Activated CD4-positive, alpha-beta T cell treated with anti-CD3 and anti-CD28 coated beads, Interleukin-2, amount 50 U/mL, for 16 hours (primary cell): ENCODE results near the gene INIP.
"Not testable (repeated sequence)": the region's sequence is repeated elsewhere in the genome, so short reads cannot be mapped to it uniquely, and the experiment has no call there.

Experiments
- DNase-seq: peaks from one replicate; pipeline ENCODE4 v3.0.0-alpha.2; 2020

Gene INIP

GRCh38 chr9:112734892-112735291 lies 17.0 kb upstream of the INIP start:
- DNase-seq = no peak

GRCh38 chr9:112731971-112732370 lies 14.1 kb upstream of the INIP start:
- no peak for DNase-seq

- no peak for DNase-seq
Observed at GRCh38 chr9:112728401-112728800, 10.5 kb upstream of the INIP start.

GRCh38 chr9:112726428-112726827 lies 8.5 kb upstream of the INIP start:
- no peak for DNase-seq

GRCh38 chr9:112725961-112726360 lies 8.0 kb upstream of the INIP start:
- no peak for DNase-seq

- DNase-seq = not testable (repeated sequence)
Observed at GRCh38 chr9:112722749-112723148, 4.8 kb upstream of the INIP start.

GRCh38 chr9:112720113-112720780 lies 2.3 kb upstream of the INIP start:
- DNase-seq = no peak

- DNase-seq = peak; percentile 9
Observed at GRCh38 chr9:112719696-112720095, 1.8 kb upstream of the INIP start.

GRCh38 chr9:112719241-112719691 lies 1.3 kb upstream of the INIP start:
- DNase-seq = peak; percentile 45

GRCh38 chr9:112712678-112713077 lies 5.2 kb downstream of the INIP start:
- no peak for DNase-seq

- DNase-seq = no peak
Observed at GRCh38 chr9:112711050-112711689, 6.7 kb downstream of the INIP start.

- DNase-seq = no peak
Observed at GRCh38 chr9:112705768-112706427, 12.0 kb downstream of the INIP start.

- DNase-seq = no peak
Observed at GRCh38 chr9:112703304-112703703, 14.6 kb downstream of the INIP start.

- DNase-seq = no peak
Observed at GRCh38 chr9:112700085-112700484, 17.8 kb downstream of the INIP start.

- DNase-seq = no peak
Observed at GRCh38 chr9:112699230-112699629, 18.7 kb downstream of the INIP start.

GRCh38 chr9:112696461-112696860 lies 21.5 kb downstream of the INIP start:
- DNase-seq = no peak

- DNase-seq = no peak
Observed at GRCh38 chr9:112694706-112695555, 23.0 kb downstream of the INIP start.

GRCh38 chr9:112689161-112689740 lies 28.7 kb downstream of the INIP start:
- no peak for DNase-seq

GRCh38 chr9:112680731-112681402 lies 37.0 kb downstream of the INIP start:
- DNase-seq = no peak

- no peak for DNase-seq
Observed at GRCh38 chr9:112677040-112677439, 40.9 kb downstream of the INIP start.

- not testable (repeated sequence) for DNase-seq
Observed at GRCh38 chr9:112673221-112673620, 44.7 kb downstream of the INIP start.

- DNase-seq = no peak
Observed at GRCh38 chr9:112670991-112671625, 46.8 kb downstream of the INIP start.
